H1 (cell line): ENCODE measurements around the gene DNAH12.

Source experiments
- CEBPB ChIP-seq: IDR thresholded peaks from 2 replicates; pipeline ENCODE4 v1.6.1; 2012; ENCODE audit warnings: low read depth, low read length
- CTCF ChIP-seq, 3 experiments: IDR thresholded peaks; 1 replicate in 2 of 3; 2 replicates in 1 of 3; pipeline versions ENCODE4 v1.5.1 to v1.6.1; 2011; ENCODE audit warnings: low read length in 3 of 3, mild to moderate bottlenecking in 3 of 3, inconsistent platforms in 2 of 3, low read depth in 1 of 3, moderate library complexity in 1 of 3; ENCODE audit not compliant: insufficient read depth in 1 of 3; ENCODE audit errors: control extremely low read depth in 1 of 3
- EGR1 ChIP-seq: IDR thresholded peaks from 2 replicates; pipeline ENCODE4 v1.6.1; 2011; ENCODE audit warnings: low read depth, low read length, borderline replicate concordance
- EZH2 ChIP-seq: fragments of 200-600 bp; sonication (generic); IDR thresholded peaks from 2 replicates; pipeline ENCODE4 v1.7.1; 2012; ENCODE audit warnings: low read depth, mild to moderate bottlenecking, moderate library complexity, low read length, inconsistent platforms; ENCODE audit not compliant: severe bottlenecking
- GTF2F1 ChIP-seq: IDR thresholded peaks from 2 replicates; pipeline ENCODE4 v1.6.1; 2012; ENCODE audit warnings: low read depth, low read length, improper control_type of control experiment, borderline replicate concordance
- JUND ChIP-seq: IDR thresholded peaks from 2 replicates; pipeline ENCODE4 v1.6.1; 2011; ENCODE audit warnings: mild to moderate bottlenecking, improper control_type of control experiment, low read length
- SAP30 ChIP-seq: fragments of 300-600 bp; sonication (generic); IDR thresholded peaks from 2 replicates; pipeline ENCODE4 v1.7.1; 2012; ENCODE audit warnings: low read length, moderate library complexity, mild to moderate bottlenecking, inconsistent platforms; ENCODE audit not compliant: insufficient read depth, insufficient replicate concordance

GRCh38 chr3:57268416-57268815 lies 275.7 kb downstream of the DNAH12 start:
- TF ChIP-seq CTCF (IDR thresholded peaks at IDR 0.05; ENCODE audit: control extremely low read depth in 1 of 3, insufficient read depth in 1 of 3, low read depth in 1 of 3, low read length in 3 of 3) (no peak), CEBPB (no peak), EZH2 (no peak), GTF2F1 (no peak), EGR1 (no peak), JUND (no peak), SAP30 (no peak)
